HG03103 (cell line): ENCODE data around the gene PLCD3.

Experiments used
- ATAC-seq: cut with Tn5 transposase; IDR thresholded peaks from one replicate; pipeline ENCODE4 v1.9.1; 2021; ENCODE audit warnings: low read depth; ENCODE audit not compliant: unreplicated experiment

The PLCD3 gene

DNA sequence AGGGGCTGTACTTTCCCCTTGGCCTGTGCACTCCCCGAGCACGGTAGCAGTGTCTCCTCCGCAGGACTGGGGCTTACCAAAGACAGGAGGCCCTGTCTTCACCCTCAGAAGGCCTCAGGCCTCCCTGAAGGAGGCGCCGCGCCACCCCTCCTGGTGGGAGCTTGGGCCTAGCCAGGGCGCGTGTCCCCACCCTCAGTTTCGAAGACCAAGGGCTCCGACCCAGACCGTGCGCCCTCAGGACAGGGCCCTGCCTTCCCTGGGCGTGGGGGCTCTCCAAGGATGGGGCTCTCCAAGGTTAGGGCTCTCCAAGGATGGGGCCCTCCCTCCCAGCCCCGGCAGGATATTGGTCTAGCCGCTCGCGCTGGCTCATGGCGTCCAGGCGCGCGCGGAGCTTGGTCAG, 11.8 kb downstream of the PLCD3 start:
- ATAC-seq = no peak

DNA sequence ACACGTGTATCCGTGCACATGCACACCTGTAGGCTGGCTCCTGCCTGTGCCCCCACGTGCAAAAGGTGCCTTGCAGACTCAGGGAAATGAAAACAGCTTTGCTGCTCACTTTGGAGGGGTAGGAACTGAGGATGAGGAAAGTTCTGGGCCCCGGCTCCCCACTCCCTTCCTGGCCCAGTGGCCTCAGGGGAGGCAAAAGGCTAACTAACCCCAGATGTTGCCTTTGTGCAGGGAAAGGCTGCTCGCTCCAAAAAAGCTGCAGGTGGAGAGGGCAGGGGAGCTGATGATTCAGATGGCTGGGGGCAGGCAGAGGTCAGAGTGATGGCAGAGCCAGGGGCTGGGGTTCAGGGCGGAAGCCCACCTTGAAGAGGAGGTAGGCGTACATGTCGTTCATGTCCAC, 12.4 kb downstream of the PLCD3 start:
- ATAC-seq = no peak

DNA sequence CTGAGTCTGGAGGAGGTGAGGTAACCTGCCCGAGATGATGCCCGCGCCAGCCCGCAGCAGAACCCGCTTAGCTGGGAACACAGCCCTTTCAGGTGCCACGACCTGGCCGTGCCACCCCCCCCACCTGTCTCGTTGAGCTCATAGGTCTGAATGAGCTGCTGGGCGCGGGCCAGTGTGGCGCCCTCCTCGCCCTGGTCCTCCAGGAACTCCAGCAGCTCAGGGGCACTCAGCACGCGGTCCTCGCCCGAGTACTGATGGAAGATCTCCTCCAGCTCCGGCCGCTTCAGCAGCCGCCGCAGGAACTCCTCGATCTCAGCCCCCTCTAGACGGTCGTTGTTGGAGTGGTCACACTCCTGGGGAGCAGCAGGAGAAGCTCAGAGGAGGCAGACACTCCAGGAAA, 13.6 kb downstream of the PLCD3 start:
- no peak for ATAC-seq

DNA sequence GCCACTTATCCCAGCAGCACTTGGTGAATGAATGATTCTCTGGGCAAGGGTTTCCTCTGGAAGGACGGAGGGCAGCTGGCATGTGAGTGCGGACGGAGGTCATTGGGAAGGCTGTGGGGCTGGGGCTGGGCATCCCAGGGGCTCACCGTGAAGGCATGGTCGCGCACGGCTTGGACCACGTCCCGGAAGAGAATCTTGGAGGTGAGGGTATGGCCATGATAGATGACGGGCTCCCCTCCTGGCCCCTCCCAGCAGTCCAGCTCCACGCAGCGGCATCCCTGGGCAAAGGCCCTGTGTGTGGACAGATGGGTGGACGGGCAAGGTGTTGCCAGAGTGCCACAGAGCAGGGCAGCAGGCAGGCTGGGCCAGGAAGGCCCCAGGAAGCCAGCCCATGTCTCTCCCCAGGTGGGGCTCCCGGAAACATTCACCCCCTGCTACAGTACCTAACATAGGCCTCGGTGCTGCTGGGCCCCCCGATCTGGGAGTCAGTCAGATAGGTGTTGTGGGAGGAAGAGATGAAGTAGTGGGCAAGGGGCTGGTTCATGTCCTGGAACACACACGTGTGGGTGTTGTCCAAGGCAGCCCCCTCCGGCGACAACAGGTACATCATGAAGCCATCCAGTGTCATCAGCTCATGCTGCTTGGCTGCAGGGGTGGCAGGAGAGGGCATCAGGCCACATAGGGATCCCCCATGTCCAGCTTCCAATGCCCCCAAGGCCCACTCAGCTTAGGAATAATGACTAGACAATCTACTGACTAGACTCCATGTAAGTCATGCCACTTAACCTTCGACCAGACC, 14.3 kb downstream of the PLCD3 start:
- ATAC-seq = no peak

GRCh38 chr17:45117334-45117733, 15.0 kb downstream of the PLCD3 start:
- no peak for ATAC-seq

- ATAC-seq = no peak
These were observed 15.8 kb downstream of the PLCD3 start for GRCh38 chr17:45116434-45117016.

DNA sequence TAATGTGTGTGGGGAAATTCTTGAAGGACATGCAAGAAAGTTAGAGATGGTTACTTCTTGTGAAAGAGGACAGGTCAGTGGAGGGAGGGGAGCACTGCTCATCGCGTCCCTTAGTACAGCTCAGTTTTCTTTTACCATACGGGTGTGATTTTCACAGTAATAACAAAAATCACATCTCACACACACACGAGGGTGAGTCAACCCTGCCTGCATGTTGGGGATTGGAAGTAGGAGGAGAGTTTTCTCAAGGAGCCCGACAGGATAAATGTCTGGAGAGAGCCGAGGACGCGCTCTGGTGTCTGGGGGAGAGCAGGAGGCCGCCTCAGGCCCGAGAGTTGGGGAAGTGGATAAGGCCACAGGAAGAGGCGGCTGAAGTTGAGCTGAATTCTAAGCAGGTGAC, 16.4 kb downstream of the PLCD3 start:
- no peak for ATAC-seq

- no peak for ATAC-seq
These were observed 17.2 kb downstream of the PLCD3 start for GRCh38 chr17:45115015-45115625.

- ATAC-seq = no peak
These were observed 18.0 kb downstream of the PLCD3 start for GRCh38 chr17:45114117-45114932.

DNA sequence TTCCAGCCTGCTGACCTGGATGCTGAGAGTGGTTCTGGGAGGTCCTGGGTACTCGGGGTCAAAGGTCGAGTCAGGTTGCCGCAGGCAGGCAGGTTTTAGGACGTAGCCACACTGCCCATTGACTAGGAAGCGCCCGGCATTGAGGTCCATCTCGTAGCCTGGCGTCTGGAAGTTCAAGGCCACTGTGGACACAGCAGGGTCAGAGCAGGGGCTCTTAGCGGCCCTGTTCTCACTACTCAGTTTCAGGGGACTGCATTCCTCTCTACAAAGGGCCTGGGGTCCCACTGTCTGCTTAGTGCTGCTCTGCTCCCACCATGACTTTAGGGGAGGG, 18.9 kb downstream of the PLCD3 start:
- ATAC-seq = no peak

- ATAC-seq = no peak
These were observed 19.5 kb downstream of the PLCD3 start for GRCh38 chr17:45112559-45113423.

GRCh38 chr17:45111850-45112249, 20.5 kb downstream of the PLCD3 start:
- ATAC-seq = no peak

- no peak for ATAC-seq
These were observed 21.4 kb downstream of the PLCD3 start for GRCh38 chr17:45110676-45111611.

- ATAC-seq = no peak
These were observed 23.5 kb downstream of the PLCD3 start for GRCh38 chr17:45108595-45109521.

GRCh38 chr17:45108051-45108450, 24.3 kb downstream of the PLCD3 start:
- no peak for ATAC-seq

DNA sequence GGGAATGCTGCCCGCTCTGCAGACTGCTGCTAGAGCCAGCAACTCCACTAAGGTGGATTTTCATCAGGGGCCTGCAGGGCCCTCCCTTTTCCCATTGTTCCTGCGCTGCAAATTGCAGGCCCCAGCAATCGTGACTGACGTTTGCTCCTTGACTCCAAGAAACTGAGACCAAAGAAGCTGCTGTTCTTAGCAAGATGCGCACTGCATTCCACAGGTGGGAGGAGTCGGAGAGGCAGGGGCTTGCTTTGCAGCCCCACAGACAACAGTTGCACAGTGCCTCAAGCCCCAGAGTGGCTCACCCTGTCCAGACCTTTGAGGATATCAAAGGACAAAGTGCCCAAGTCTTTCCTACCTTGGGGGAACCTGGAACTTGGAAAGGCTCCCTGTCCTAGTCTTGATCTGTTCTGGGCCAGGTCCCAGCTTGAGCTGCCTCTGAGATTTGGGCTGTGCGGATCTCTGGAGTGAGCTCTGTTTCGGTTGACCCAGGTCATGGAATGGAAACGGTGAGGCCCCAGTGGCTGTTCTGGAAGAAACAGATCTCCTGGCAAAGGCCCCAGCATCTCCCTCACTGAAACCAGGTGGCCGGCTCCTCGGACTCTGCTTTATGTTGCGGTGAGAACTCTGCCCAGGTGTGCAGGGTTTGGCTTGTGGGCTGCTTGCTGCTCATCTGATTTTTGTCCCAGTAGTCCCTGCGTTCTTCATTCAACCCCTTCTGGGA, 24.9 kb downstream of the PLCD3 start:
- ATAC-seq = no peak

DNA sequence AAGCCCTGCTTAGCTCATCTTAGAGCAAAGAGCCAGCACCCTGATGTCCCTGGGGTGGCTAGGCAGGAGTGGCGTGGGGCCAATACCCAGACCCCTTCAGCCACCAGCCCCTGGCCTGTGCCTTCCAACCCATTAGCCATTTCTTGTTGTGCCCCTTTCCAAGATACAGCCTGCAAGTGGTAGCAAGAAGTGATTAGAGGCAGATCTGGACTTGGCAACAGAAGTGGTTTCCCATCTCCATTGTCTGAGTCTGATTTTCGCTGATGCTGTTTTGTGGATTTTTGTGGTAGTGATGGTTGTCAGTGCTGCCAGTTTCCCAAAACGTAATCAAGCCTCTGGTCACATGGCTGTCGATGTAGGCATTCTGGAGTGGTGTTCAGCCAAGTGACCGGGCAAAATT, 25.7 kb downstream of the PLCD3 start:
- no peak for ATAC-seq

GRCh38 chr17:45106096-45106495, 26.2 kb downstream of the PLCD3 start:
- ATAC-seq = no peak
